ENCODE data around the gene ASPHD2. TPM values are rescaled to one million over a fixed set of nuclear protein-coding genes. Genes with fewer than 3 reads are reported as not detected.

Gene ASPHD2
- total RNA-seq, 1 experiment from 2014 or later = 7.1 TPM

DNA sequence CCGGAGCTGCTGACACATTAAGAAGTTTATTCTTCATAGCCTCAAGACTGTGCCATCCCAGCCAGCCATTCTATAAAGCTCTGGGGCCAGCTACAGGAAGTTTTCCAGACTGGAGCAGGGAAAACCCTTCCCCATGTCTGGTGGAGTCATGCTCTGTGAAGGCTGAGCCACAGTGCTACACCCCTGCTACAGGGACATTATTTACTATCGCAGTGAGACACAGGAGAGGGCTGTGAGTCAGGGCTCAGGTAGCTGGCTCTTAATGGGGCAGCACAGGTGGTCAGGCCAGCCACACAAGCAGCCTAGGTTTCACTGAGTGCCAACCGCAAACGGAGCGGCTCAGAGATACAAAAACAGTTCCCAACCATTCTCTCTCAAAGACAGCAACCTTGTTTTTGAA, 42.5 kb downstream of the ASPHD2 start:
- Histone ChIP-seq H3K14ac (ENCODE audit: insufficient read depth, low read length) (no peak overlapping the region), H3K9me3 (ENCODE audit: control insufficient read depth, low read depth, low read length) (no peaks in the 10 kb centered on the region), H2BK5ac (ENCODE audit: insufficient read length, low read length) (no peak overlapping the region), H2BK12ac (ENCODE audit: insufficient read length, low read depth, low read length) (no peak overlapping the region), H3K56ac (ENCODE audit: insufficient read length, low read depth, low read length) (no peak overlapping the region), H2BK120ac (ENCODE audit: low read depth, low read length, poor library complexity, severe bottlenecking) (no peak overlapping the region), H3K27ac (ENCODE audit: insufficient read length, low read depth, low read length) (no peak overlapping the region), H2AFZ (ENCODE audit: low read length) (no peak overlapping the region), H3T11ph (ENCODE audit: low read length) (no peak overlapping the region), H2BK20ac (ENCODE audit: low read depth, low read length, poor library complexity, severe bottlenecking) (no peak overlapping the region), H3K23ac (ENCODE audit: insufficient read length, low read depth, low read length) (no peak overlapping the region), H4K8ac (replicated peaks; ENCODE audit: insufficient read length, low read depth, low read length) (no peak overlapping the region), H2BK15ac (ENCODE audit: low read depth, low read length) (no peak overlapping the region), H4K91ac (ENCODE audit: insufficient read length, low read depth, low read length) (no peak overlapping the region), H3K4me2 (ENCODE audit: insufficient read depth, insufficient read length, low read length) (no peak overlapping the region), H4K20me1 (ENCODE audit: control insufficient read depth, insufficient read depth, insufficient read length) (no peaks in the 10 kb centered on the region), H3K4me1 (ENCODE audit: insufficient read depth, low read length) (no peaks in the 10 kb centered on the region), H3K18ac (ENCODE audit: insufficient read length, low read depth, low read length) (no peak overlapping the region), H4K5ac (ENCODE audit: insufficient read length, low read depth, low read length) (no peak overlapping the region), H3K23me2 (ENCODE audit: insufficient read length, low read depth, low read length, poor library complexity, severe bottlenecking) (no peaks in the 10 kb centered on the region), H3K9ac (ENCODE audit: extremely low read depth, insufficient read length, low read length) (no peak overlapping the region), H2AK5ac (ENCODE audit: insufficient read length, low read length) (no peak overlapping the region), H3K79me2 (ENCODE audit: insufficient read depth, low read length) (no peaks in the 10 kb centered on the region), H3K27me3 (ENCODE audit: insufficient read depth, low read length) (no peaks in the 10 kb centered on the region), H3K79me1 (ENCODE audit: insufficient read depth, low read depth, low read length, poor library complexity, severe bottlenecking) (no peaks in the 10 kb centered on the region), H3K4ac (ENCODE audit: low read depth, low read length) (no peak overlapping the region)
- Mint-ChIP-seq H3K4me3 (no peak overlapping the region), H3K27me3 (ENCODE audit: low read depth) (peaks cover 2% of the 10 kb centered on the region; the same call in 1 of the 2 replicates), H3K4me1 (no peaks in the 10 kb centered on the region), H3K27ac (no peak overlapping the region; a peak in 1 of 7 replicates), H3K36me3 (ENCODE audit: insufficient read depth in 1 of 3, low read depth in 3 of 3) (peaks cover 37 to 80% (median 73%) of the 10 kb centered on the region in 3 experiments; a peak in 6 of 7 replicates), H3K9me3 (no peaks in the 10 kb centered on the region)
- no peak for DNase-seq
- WGBS (ENCODE audit: extremely low coverage, insufficient read length, low lambda C conversion rate) = no CpG with 5 or more reads among the region's 5 CpGs
- TF ChIP-seq, protein P1, sequence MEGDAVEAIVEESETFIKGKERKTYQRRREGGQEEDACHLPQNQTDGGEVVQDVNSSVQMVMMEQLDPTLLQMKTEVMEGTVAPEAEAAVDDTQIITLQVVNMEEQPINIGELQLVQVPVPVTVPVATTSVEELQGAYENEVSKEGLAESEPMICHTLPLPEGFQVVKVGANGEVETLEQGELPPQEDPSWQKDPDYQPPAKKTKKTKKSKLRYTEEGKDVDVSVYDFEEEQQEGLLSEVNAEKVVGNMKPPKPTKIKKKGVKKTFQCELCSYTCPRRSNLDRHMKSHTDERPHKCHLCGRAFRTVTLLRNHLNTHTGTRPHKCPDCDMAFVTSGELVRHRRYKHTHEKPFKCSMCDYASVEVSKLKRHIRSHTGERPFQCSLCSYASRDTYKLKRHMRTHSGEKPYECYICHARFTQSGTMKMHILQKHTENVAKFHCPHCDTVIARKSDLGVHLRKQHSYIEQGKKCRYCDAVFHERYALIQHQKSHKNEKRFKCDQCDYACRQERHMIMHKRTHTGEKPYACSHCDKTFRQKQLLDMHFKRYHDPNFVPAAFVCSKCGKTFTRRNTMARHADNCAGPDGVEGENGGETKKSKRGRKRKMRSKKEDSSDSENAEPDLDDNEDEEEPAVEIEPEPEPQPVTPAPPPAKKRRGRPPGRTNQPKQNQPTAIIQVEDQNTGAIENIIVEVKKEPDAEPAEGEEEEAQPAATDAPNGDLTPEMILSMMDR (conservative IDR thresholded peaks at IDR 0.05) = no peak
